ENCODE measurements around the gene YEATS4.

- no peak for TF ChIP-seq POLR2A (IDR thresholded peaks at IDR 0.05)
- TF ChIP-seq CTCF (IDR thresholded peaks at IDR 0.05 in 8 of 11, conservative IDR thresholded peaks at IDR 0.05 in 3 of 11): no peak
Measured at GRCh38 chr12:69338936-69339335, 20.6 kb upstream of the YEATS4 start.
